H1 (cell line): ENCODE results near the gene APLP2.

Experiments
- CBX5 ChIP-seq: fragments of 300-800, 300-1000 bp; sonication (generic); IDR thresholded peaks from 2 replicates; pipeline ENCODE4 v1.7.1; 2016; ENCODE audit warnings: antibody characterized with exemption, low read length, low read depth
- CTCF ChIP-seq, 3 experiments: IDR thresholded peaks; 1 replicate in 2 of 3; 2 replicates in 1 of 3; pipeline versions ENCODE4 v1.5.1 to v1.6.1; 2011; ENCODE audit warnings: low read length in 3 of 3, mild to moderate bottlenecking in 3 of 3, inconsistent platforms in 2 of 3, low read depth in 1 of 3, moderate library complexity in 1 of 3; ENCODE audit not compliant: insufficient read depth in 1 of 3; ENCODE audit errors: control extremely low read depth in 1 of 3
- EP300 ChIP-seq, 2 experiments: IDR thresholded peaks; 1 replicate in 1 of 2; 2 replicates in 1 of 2; pipeline ENCODE4 v1.6.1; 2011 to 2012; ENCODE audit warnings: low read depth in 2 of 2, low read length in 2 of 2, mild to moderate bottlenecking in 2 of 2, borderline replicate concordance in 1 of 2, inconsistent platforms in 1 of 2, moderate library complexity in 1 of 2
- KDM1A ChIP-seq: fragments of 200-600, 300-600 bp; sonication (generic); IDR thresholded peaks from 2 replicates; pipeline ENCODE4 v1.7.1; 2016; ENCODE audit warnings: mild to moderate bottlenecking, low read length, borderline replicate concordance
- MAX ChIP-seq: IDR thresholded peaks from 2 replicates; pipeline ENCODE4 v1.6.1; 2012; ENCODE audit warnings: inconsistent platforms
- TAF1 ChIP-seq: IDR thresholded peaks from 2 replicates; pipeline ENCODE4 v1.6.1; 2011; ENCODE audit warnings: mild to moderate bottlenecking, low read depth, low read length

GRCh38 chr11:130061017-130061416 lies 8.7 kb upstream of the APLP2 start:
- TF ChIP-seq CTCF (IDR thresholded peaks at IDR 0.05; ENCODE audit: control extremely low read depth in 1 of 3, insufficient read depth in 1 of 3, low read depth in 1 of 3, low read length in 3 of 3): no peak
- no peak for TF ChIP-seq CBX5
- no peak for TF ChIP-seq EP300 (IDR thresholded peaks at IDR 0.05; ENCODE audit: borderline replicate concordance in 1 of 2, low read depth in 2 of 2, low read length in 2 of 2)
- no peak for TF ChIP-seq KDM1A
- TF ChIP-seq MAX: no peak
- TF ChIP-seq TAF1: no peak
